OCI-LY1 (cell line): ENCODE data around the gene PDE6A.

Experiments
- H2AFZ ChIP-seq: fragments of 200-600 bp; sonication (generic), shearing (Covaris generic); 2 replicates; pipeline ENCODE4 v1.6.0; 2014; ENCODE audit warnings: antibody characterized with exemption, mild to moderate bottlenecking, low read length
- H3F3A ChIP-seq: fragments of 200-600 bp; sonication (generic), shearing (Covaris generic); 2 replicates; pipeline ENCODE4 v1.6.0; 2014; ENCODE audit warnings: mild to moderate bottlenecking, antibody characterized with exemption, low read length, moderate library complexity; ENCODE audit not compliant: insufficient read depth
- H3K27ac ChIP-seq: fragments of 200-600 bp; sonication (generic); 2 replicates; pipeline ENCODE4 v1.5.1; 2014; ENCODE audit warnings: low read length, mixed run types, mild to moderate bottlenecking, low read depth; ENCODE audit not compliant: poor library complexity, severe bottlenecking
- H3K27me3 ChIP-seq: fragments of 200-600 bp; sonication (generic); 2 replicates; pipeline ENCODE4 v1.6.0; 2014; ENCODE audit warnings: antibody characterized with exemption, mild to moderate bottlenecking, low read length, moderate library complexity; ENCODE audit not compliant: insufficient read depth
- H3K36me3 ChIP-seq: fragments of 200-600 bp; sonication (generic); 2 replicates; pipeline ENCODE4 v1.6.1; 2014; ENCODE audit warnings: mild to moderate bottlenecking, antibody characterized with exemption, low read length, moderate library complexity, mixed read lengths; ENCODE audit not compliant: insufficient read depth
- H3K4me1 ChIP-seq: fragments of 200-600 bp; sonication (generic); 2 replicates; pipeline ENCODE4 v1.5.1; 2014; ENCODE audit warnings: mild to moderate bottlenecking, low read length, moderate library complexity; ENCODE audit not compliant: insufficient read depth, severe bottlenecking
- H3K4me2 ChIP-seq: fragments of 200-600 bp; sonication (generic), shearing (Covaris generic); 2 replicates; pipeline ENCODE4 v1.6.1; 2014; ENCODE audit warnings: low read length
- H3K4me3 ChIP-seq: fragments of 200-600 bp; sonication (generic); 2 replicates; pipeline ENCODE4 v1.5.1; 2014; ENCODE audit warnings: low read length, low read depth, mild to moderate bottlenecking, mixed read lengths; ENCODE audit not compliant: poor library complexity, severe bottlenecking
- H3K79me2 ChIP-seq: fragments of 200-600 bp; shearing (Covaris generic); 2 replicates; pipeline ENCODE4 v1.6.1; 2016; ENCODE audit warnings: mixed run types, low read length, mixed read lengths; ENCODE audit not compliant: insufficient read depth
- H3K9ac ChIP-seq: fragments of 200-600 bp; sonication (generic), shearing (Covaris generic); 2 replicates; pipeline ENCODE4 v1.6.1; 2014; ENCODE audit warnings: mild to moderate bottlenecking, low read length, mixed read lengths
- H3K9me2 ChIP-seq: fragments of 200-600 bp; sonication (generic), shearing (Covaris generic); 2 replicates; pipeline ENCODE4 v1.6.1; 2014; ENCODE audit warnings: low read depth, mild to moderate bottlenecking, low read length, mixed read lengths
- H3K9me3 ChIP-seq: fragments of 200-600 bp; shearing (Covaris generic); 2 replicates; pipeline ENCODE4 v1.6.1; 2014; ENCODE audit warnings: low read length, mixed read lengths
- H4K20me1 ChIP-seq: fragments of 200-600 bp; sonication (generic), shearing (Covaris generic); 2 replicates; pipeline ENCODE4 v1.6.0; 2016; ENCODE audit warnings: mild to moderate bottlenecking, low read length; ENCODE audit not compliant: insufficient read depth
- EZH2 ChIP-seq: fragments of 200-600 bp; sonication (generic), shearing (Covaris generic); IDR thresholded peaks from 2 replicates; pipeline ENCODE4 v1.8.0; 2017; ENCODE audit warnings: borderline replicate concordance, mixed run types, mild to moderate bottlenecking, antibody characterized with exemption, low read length, moderate library complexity, mixed read lengths
- TF ChIP-seq, protein P1 (sequence below): fragments of 200-600 bp; sonication (generic), shearing (Covaris generic); IDR thresholded peaks from 2 replicates; pipeline ENCODE4 v1.5.1; 2017; ENCODE audit warnings: mild to moderate bottlenecking, antibody characterized with exemption, low read length, moderate library complexity, mixed read lengths

The PDE6A gene

GRCh38 chr5:149913436-149914419 lies 30.9 kb downstream of the PDE6A start:
- Histone ChIP-seq H3K79me2 (no peaks in the 10 kb centered on the region), H3K27me3 (peaks cover 4% of the 10 kb centered on the region; the same call in 1 of the 2 replicates), H3K9ac (no peak overlapping the region), H3K9me3 (no peaks in the 10 kb centered on the region), H4K20me1 (no peaks in the 10 kb centered on the region), H3K36me3 (no peaks in the 10 kb centered on the region), H3K27ac (no peak overlapping the region), H3F3A (no peaks in the 10 kb centered on the region), H3K4me2 (no peak overlapping the region), H2AFZ (no peak overlapping the region), H3K4me1 (no peaks in the 10 kb centered on the region), H3K9me2 (no peaks in the 10 kb centered on the region), H3K4me3 (no peak overlapping the region)
- TF ChIP-seq, protein P1, sequence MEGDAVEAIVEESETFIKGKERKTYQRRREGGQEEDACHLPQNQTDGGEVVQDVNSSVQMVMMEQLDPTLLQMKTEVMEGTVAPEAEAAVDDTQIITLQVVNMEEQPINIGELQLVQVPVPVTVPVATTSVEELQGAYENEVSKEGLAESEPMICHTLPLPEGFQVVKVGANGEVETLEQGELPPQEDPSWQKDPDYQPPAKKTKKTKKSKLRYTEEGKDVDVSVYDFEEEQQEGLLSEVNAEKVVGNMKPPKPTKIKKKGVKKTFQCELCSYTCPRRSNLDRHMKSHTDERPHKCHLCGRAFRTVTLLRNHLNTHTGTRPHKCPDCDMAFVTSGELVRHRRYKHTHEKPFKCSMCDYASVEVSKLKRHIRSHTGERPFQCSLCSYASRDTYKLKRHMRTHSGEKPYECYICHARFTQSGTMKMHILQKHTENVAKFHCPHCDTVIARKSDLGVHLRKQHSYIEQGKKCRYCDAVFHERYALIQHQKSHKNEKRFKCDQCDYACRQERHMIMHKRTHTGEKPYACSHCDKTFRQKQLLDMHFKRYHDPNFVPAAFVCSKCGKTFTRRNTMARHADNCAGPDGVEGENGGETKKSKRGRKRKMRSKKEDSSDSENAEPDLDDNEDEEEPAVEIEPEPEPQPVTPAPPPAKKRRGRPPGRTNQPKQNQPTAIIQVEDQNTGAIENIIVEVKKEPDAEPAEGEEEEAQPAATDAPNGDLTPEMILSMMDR: no peak
- TF ChIP-seq EZH2: no peak

DNA sequence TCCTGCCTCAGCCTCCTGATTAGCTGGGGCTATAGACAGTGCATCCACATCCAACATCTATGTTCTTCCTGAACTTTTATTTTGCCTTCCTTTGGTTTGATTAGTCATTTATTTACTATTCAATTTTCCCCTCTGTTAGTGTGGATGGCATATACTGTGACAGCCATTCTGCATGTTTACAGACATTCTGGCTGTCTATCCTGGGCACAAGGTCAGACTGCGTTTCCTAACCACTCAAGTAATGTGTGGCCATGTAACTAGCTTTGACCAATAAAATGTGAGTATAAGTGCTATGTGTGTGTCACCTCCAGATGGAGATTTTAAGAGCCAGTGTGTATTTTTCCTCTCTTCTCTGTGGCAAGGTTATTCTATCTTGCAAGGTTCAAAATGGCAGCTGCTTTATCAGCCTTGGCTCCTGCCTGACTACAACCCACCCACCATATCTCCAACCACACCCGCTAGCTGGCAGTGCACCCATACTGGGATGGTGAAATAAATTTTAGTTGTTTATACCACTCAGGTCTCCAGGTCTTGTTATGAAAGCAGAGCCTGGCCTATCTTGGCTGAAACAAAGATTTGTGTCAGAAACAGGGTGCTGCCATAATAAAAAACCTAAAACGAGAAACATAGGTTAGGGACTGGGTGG lies 32.2 kb downstream of the PDE6A start:
- no peaks in the 10 kb centered on the region for H3K9me2 ChIP-seq
- no peaks in the 10 kb centered on the region for H3K9me3 ChIP-seq
- no peak overlapping the region for H3K4me3 ChIP-seq
- H3K4me2 ChIP-seq: no peak overlapping the region
- no peak overlapping the region for H3K9ac ChIP-seq
- TF ChIP-seq, protein P1: no peak
- no peak for TF ChIP-seq EZH2
- no peak overlapping the region for H3K27ac ChIP-seq
- H3K79me2 ChIP-seq: no peaks in the 10 kb centered on the region
- no peaks in the 10 kb centered on the region for H3K36me3 ChIP-seq
- no peaks in the 10 kb centered on the region for H3K27me3 ChIP-seq
- H3F3A ChIP-seq: no peaks in the 10 kb centered on the region
- H4K20me1 ChIP-seq: no peaks in the 10 kb centered on the region
- H2AFZ ChIP-seq: no peak overlapping the region
- H3K4me1 ChIP-seq: no peaks in the 10 kb centered on the region

DNA sequence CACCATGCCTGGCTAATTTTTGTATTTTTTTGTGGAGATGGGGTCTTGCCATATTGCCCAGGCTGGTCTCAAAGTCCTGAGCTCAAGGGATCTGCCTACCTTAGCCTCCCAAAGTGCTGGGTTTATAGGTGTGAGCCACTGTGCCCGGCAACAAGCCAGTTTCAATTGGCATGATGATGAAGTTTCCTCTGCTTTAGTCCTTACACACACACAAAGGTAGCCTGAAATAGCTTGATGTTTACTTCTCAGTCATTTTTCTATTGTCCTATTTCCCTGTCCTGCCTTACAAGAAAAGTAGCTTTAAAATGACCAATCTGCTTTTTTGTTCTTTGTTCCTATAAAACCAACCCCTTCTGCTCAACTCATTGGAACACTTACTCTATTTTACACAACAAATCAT lies 33.6 kb downstream of the PDE6A start:
- Histone ChIP-seq H3K9me3 (no peaks in the 10 kb centered on the region), H3K27me3 (no peaks in the 10 kb centered on the region), H3K9me2 (no peaks in the 10 kb centered on the region), H3K4me3 (no peak overlapping the region), H3K4me1 (no peaks in the 10 kb centered on the region), H3F3A (no peaks in the 10 kb centered on the region), H3K27ac (no peak overlapping the region), H3K9ac (no peak overlapping the region), H3K36me3 (no peaks in the 10 kb centered on the region), H2AFZ (no peak overlapping the region), H3K79me2 (no peaks in the 10 kb centered on the region), H4K20me1 (no peaks in the 10 kb centered on the region), H3K4me2 (no peak overlapping the region)
- TF ChIP-seq, protein P1: no peak
